GM23338 (cell line): Measurements from ENCODE around the gene TRAPPC14.

ENCODE experiments used
- EZH2phosphoT487 ChIP-seq: fragments of 200-600 bp; sonication (generic); IDR thresholded peaks from one replicate; pipeline ENCODE4 v1.8.1; 2018; ENCODE audit warnings: antibody characterized with exemption; ENCODE audit not compliant: unreplicated experiment
- JUNB ChIP-seq: IDR thresholded peaks from one replicate; pipeline ENCODE4 v1.6.1; 2016; ENCODE audit warnings: antibody characterized with exemption; ENCODE audit not compliant: unreplicated experiment
- POLR2AphosphoS5 ChIP-seq: IDR thresholded peaks from 2 replicates; pipeline ENCODE4 v1.6.1; 2016; ENCODE audit warnings: antibody characterized with exemption, low read depth
- TF ChIP-seq, protein P1 (sequence below), 2 experiments: fragments of 200-600 bp in 1 of 2; sonication (generic) in 1 of 2; conservative IDR thresholded peaks; 2 replicates each; pipeline versions ENCODE4 v1.5.1 to v1.6.1; 2016 to 2017; ENCODE audit warnings: antibody characterized with exemption in 2 of 2, low read depth in 2 of 2, mild to moderate bottlenecking in 2 of 2, moderate library complexity in 1 of 2

GRCh38 chr7:100185726-100186125 lies 27.2 kb upstream of the TRAPPC14 start:
- TF ChIP-seq, protein P1, sequence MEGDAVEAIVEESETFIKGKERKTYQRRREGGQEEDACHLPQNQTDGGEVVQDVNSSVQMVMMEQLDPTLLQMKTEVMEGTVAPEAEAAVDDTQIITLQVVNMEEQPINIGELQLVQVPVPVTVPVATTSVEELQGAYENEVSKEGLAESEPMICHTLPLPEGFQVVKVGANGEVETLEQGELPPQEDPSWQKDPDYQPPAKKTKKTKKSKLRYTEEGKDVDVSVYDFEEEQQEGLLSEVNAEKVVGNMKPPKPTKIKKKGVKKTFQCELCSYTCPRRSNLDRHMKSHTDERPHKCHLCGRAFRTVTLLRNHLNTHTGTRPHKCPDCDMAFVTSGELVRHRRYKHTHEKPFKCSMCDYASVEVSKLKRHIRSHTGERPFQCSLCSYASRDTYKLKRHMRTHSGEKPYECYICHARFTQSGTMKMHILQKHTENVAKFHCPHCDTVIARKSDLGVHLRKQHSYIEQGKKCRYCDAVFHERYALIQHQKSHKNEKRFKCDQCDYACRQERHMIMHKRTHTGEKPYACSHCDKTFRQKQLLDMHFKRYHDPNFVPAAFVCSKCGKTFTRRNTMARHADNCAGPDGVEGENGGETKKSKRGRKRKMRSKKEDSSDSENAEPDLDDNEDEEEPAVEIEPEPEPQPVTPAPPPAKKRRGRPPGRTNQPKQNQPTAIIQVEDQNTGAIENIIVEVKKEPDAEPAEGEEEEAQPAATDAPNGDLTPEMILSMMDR (conservative IDR thresholded peaks at IDR 0.05; ENCODE audit: low read depth in 2 of 2), result no peak
- TF ChIP-seq POLR2AphosphoS5, result no peak
- no peak for TF ChIP-seq EZH2phosphoT487
- no peak for TF ChIP-seq JUNB
